Tibial artery (tissue), 4 donors: ENCODE data around the gene DLEC1.
A peak's percentile ranks its signal among the peaks of the same experiment; 100 is the strongest.
"Not testable (repeated sequence)": the region's sequence is repeated elsewhere in the genome, so short reads cannot be mapped to it uniquely, and the experiment has no call there.

ENCODE experiments used
- DNase-seq, 2 donors: peaks; one replicate each; pipeline ENCODE4 v3.0.0-alpha.2; 2019
- H3K27ac ChIP-seq, 2 donors: fragments of 200-600 bp; sonication (generic) in 1 of 2; 1 replicate in 1 of 2; 2 replicates in 1 of 2; pipeline ENCODE4 v1.5.1; 2018 to 2019; ENCODE audit warnings: mild to moderate bottlenecking in 1 of 2
- H3K27me3 ChIP-seq, 2 donors: fragments of 200-600 bp; sonication (generic) in 1 of 2; one replicate each; pipeline versions ENCODE4 v1.5.1 to v1.6.0; 2016 to 2019
- H3K36me3 ChIP-seq, 3 donors: fragments of 200-600 bp; sonication (generic) in 2 of 3; one replicate each; pipeline ENCODE4 v1.5.1; 2016 to 2019; ENCODE audit warnings: mild to moderate bottlenecking in 2 of 3
- H3K4me1 ChIP-seq, 4 donors: fragments of 200-600 bp; sonication (generic) in 2 of 4; 1 replicate in 3 of 4; 2 replicates in 1 of 4; pipeline ENCODE4 v1.5.1; 2016 to 2019
- H3K4me3 ChIP-seq, 2 donors: fragments of 200-600 bp; sonication (generic) in 1 of 2; 1 replicate in 1 of 2; 2 replicates in 1 of 2; pipeline ENCODE4 v1.5.1; 2018 to 2019; ENCODE audit warnings: mild to moderate bottlenecking in 2 of 2
- H3K9me3 ChIP-seq, 3 donors: fragments of 200-600 bp; sonication (generic) in 1 of 3; one replicate each; pipeline ENCODE4 v1.5.1; 2016 to 2019
- CTCF ChIP-seq, 2 experiments: fragments of 200-600 bp in 1 of 2; fragments of 450-650 bp in 1 of 2; IDR thresholded peaks; one replicate each; pipeline ENCODE4 v1.5.1; 2017 to 2019; ENCODE audit warnings: antibody characterized with exemption in 2 of 2, mild to moderate bottlenecking in 1 of 2, moderate library complexity in 1 of 2
- intact Hi-C: fragments of 100-400 bp; cut with DNase I; formaldehyde crosslinking; loops from one replicate; pipeline ENCODE4 v1.15.0; 2023; ENCODE audit warnings: low total_unique reads

DLEC1 gene

GRCh38 chr3:38130631-38131065 lies 91.6 kb downstream of the DLEC1 start:
- Histone ChIP-seq H3K27me3 (no peaks in the 10 kb centered on the region), H3K27ac (no peak overlapping the region), H3K4me3 (no peak overlapping the region), H3K9me3 (no peaks in the 10 kb centered on the region), H3K36me3 (peaks cover 78 to 91% (median 86%) of the 10 kb centered on the region in 3 donors), H3K4me1 (peaks cover 0 to 33% (median 12%) of the 10 kb centered on the region in 4 donors)
- peak in 1 of 2 donors; percentile 10 for DNase-seq
- no peak for TF ChIP-seq CTCF (IDR thresholded peaks at IDR 0.05)
- intact Hi-C loops: loop anchor here (10.0 kb wide), 1 partner anchor 96 kb away; the partner anchor contains the start of gene DLEC1

DNA sequence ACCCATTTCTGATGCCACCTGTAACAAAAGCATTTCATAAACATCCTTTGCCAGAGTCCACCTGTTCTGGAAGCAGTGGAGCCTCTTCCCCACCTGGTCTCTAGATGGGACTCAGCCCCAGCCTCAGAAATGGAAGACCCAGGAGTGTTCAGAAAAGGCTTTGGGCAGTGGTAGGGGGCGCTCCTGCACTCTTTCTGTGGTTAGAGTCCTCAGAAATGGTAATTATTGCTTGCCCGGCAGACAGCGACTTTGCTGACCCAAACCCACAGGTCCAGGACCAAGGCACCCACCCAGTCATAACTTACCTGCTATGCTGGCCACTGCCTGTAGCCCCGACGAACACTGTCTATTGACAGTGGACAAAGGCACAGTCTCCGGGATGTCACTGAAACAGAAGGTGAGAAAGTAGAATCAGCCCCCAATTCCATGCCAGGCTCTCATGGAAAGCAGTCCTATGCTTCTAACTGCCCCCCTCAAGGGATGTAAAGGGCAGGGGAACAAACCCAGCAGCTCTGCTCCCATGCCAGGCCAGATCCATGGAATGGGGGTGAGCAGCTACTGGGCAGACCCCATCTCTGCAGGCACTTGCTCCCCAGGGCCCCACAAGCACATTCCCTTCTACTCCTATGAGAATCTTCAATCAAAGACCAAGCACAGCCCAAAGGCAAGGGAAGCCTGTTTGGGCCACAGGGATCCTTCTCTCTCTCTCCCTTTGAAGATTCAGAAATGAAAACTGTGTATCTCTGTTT lies 92.8 kb downstream of the DLEC1 start:
- H3K4me1 ChIP-seq: peaks cover 0 to 40% (median 18%) of the 10 kb centered on the region in 4 donors
- H3K36me3 ChIP-seq: peaks cover 67 to 80% (median 74%) of the 10 kb centered on the region in 3 donors
- peak; percentile 19 to 55 for DNase-seq
- intact Hi-C loops: loop anchor here (10.0 kb wide), 1 partner anchor 97 kb away; the partner anchor contains the start of gene DLEC1
- H3K27me3 ChIP-seq: no peaks in the 10 kb centered on the region
- H3K4me3 ChIP-seq: no peak overlapping the region
- TF ChIP-seq CTCF (IDR thresholded peaks at IDR 0.05): no peak
- H3K9me3 ChIP-seq: no peaks in the 10 kb centered on the region
- no peak overlapping the region for H3K27ac ChIP-seq

GRCh38 chr3:38133209-38133556 lies 94.2 kb downstream of the DLEC1 start:
- intact Hi-C loops: loop anchor here (10.0 kb wide), 1 partner anchor 98 kb away; the partner anchor contains the start of gene DLEC1
- H3K4me3 ChIP-seq: no peak overlapping the region
- no peak for TF ChIP-seq CTCF (IDR thresholded peaks at IDR 0.05)
- no peak for DNase-seq
- no peak overlapping the region for H3K27ac ChIP-seq
- H3K27me3 ChIP-seq: no peaks in the 10 kb centered on the region
- H3K4me1 ChIP-seq: peaks cover 0 to 46% (median 24%) of the 10 kb centered on the region in 4 donors
- H3K36me3 ChIP-seq: peaks cover 53 to 66% (median 60%) of the 10 kb centered on the region in 3 donors
- no peaks in the 10 kb centered on the region for H3K9me3 ChIP-seq

DNA sequence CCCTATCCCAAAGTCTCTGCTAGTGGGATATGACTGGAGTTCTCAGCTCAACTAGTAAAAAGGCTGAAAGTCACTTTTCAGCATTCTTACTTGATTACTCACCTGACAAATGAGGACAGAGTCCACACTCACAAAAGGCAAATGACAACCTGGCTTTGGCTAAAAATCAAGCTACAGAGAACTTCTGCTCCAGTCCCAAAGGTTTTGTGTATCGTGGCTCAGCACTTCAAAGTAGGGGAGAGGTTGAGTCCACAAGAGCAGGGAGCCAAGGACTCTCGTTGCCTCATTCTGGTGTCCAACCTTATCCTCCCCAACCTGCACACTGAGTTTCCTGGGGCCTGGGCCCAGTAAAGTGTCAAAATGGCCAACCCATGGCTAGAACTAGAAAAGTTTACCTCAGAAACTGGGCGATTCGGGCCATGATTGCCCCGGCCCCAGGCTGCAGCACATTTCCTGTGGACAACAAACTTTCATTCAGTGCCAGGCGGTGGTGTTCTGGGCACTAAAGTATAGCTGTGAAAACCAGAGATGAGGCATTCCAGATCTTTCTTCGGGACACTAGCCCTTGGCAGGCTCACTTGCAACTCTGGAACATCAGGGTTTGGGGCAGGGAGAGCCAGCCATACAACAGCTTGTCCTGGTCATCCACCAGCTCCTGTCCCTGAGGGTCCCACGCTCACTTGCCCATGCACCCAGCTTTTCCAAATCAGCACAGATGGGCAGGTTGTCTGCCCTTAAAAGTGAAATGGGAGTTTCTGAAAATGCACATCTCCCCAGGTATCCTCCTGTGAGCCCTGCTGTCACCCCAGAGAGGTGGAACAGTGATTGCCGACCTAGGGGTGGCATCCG lies 94.8 kb downstream of the DLEC1 start:
- Histone ChIP-seq H3K27ac (no peak overlapping the region), H3K9me3 (no peaks in the 10 kb centered on the region), H3K4me1 (peaks cover 0 to 48% (median 25%) of the 10 kb centered on the region in 4 donors), H3K27me3 (no peaks in the 10 kb centered on the region), H3K4me3 (no peak overlapping the region), H3K36me3 (peaks cover 48 to 60% (median 54%) of the 10 kb centered on the region in 3 donors)
- no peak for TF ChIP-seq CTCF (IDR thresholded peaks at IDR 0.05)
- DNase-seq: no peak
- intact Hi-C loops: loop anchor here (10.0 kb wide), 1 partner anchor 99 kb away; the partner anchor contains the start of gene DLEC1

DNA sequence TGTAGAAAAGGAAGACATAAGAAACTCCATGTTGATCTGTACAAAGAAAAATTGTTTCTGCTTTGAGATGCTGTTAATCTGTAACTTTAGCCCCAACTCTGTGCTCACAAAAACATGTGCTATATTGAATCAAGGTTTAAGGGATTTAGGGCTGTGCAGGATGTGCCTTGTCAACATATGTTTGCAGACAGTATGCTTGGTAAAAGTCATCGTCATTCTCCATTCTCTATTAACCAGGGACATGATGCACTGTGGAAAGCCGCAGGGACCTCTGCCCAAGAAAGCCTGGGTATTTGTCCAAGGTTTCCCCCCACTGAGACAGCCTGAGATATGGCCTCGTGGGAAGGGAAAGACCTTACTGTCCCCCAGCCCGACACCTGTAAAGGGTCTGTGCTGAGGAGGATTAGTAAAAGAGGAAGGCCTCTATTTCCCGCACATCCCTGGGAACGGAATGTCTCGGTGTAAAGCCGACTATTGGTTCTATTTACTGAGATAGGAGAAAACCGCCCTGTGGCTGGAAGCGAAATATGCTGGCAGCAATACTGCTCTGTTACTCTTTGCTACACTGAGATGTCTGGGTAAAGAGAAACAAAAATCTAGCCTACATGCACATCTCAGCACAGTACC lies 95.6 kb downstream of the DLEC1 start:
- H3K4me3 ChIP-seq, H3K9me3 ChIP-seq, H3K27ac ChIP-seq, DNase-seq, H3K27me3 ChIP-seq: not testable (repeated sequence)
- intact Hi-C loops: loop anchor here (10.0 kb wide), 1 partner anchor 100 kb away; the partner anchor contains the start of gene DLEC1
- Histone ChIP-seq H3K4me1 (peaks cover 0 to 55% (median 32%) of the 10 kb centered on the region in 4 donors), H3K36me3 (peaks cover 39 to 51% (median 46%) of the 10 kb centered on the region in 3 donors)

GRCh38 chr3:38135621-38136277 lies 96.7 kb downstream of the DLEC1 start:
- H3K4me1 ChIP-seq: peaks cover 0 to 66% (median 37%) of the 10 kb centered on the region in 4 donors
- peaks cover 30 to 42% (median 35%) of the 10 kb centered on the region in 3 donors for H3K36me3 ChIP-seq

More at GRCh38 chr3:38135621-38136277, 96.7 kb downstream of the DLEC1 start:
- not testable (repeated sequence) for H3K9me3 ChIP-seq, H3K27me3 ChIP-seq, DNase-seq
- Histone ChIP-seq H3K27ac (peak overlapping the region; percentile 88 to 89), H3K4me3 (peak overlapping the region; percentile 90 to 97)
- intact Hi-C loops: loop anchor here (10.0 kb wide), 1 partner anchor 101 kb away; the partner anchor contains the start of gene DLEC1
